GM12878 (cell line): ENCODE results near the gene MCUB. TPM values are rescaled to one million over a fixed set of nuclear protein-coding genes. Genes with fewer than 3 reads are reported as not detected.

Source experiments
- ATAC-seq: fragments of 200-7000 bp; cut with Tn5 transposase; 3 replicates; pipeline ENCODE4 v1.9.1; 2020; ENCODE audit warnings: mild to moderate bottlenecking, moderate library complexity
- BruUV-seq: library from RNA; stranded (reverse); fragments of 400-500 nt; replicated peaks from 2 replicates; lab custom pipeline; 2021; lab: Mats Ljungman, UMichigan
- CTCF ChIA-PET: fragments of 300-600 bp; sonication (Branson Sonifier 250); formaldehyde crosslinking; extraction: SDS; loops from one replicate; lab custom pipeline; 2021; ENCODE audit warnings: inconsistent platforms; lab: Yijun Ruan, JAX
- POLR2A ChIA-PET: fragments of 350-600 bp; formaldehyde crosslinking; extraction: SDS; loops from one replicate; lab custom pipeline; 2021; ENCODE audit warnings: inconsistent platforms; lab: Charles Lee
- RAD21 ChIA-PET: fragments of 300-600 bp; sonication (Branson Sonifier 250); formaldehyde crosslinking; loops from one replicate; lab custom pipeline; 2023; ENCODE audit warnings: antibody characterized with exemption; ENCODE audit not compliant: unreplicated experiment; lab: Charles Lee
- SMC1A ChIA-PET: fragments of 300-600 bp; sonication (Branson Sonifier 250); formaldehyde crosslinking; loops from one replicate; lab custom pipeline; 2023; ENCODE audit not compliant: unreplicated experiment, uncharacterized antibody; lab: Charles Lee
- DNase-seq: peaks from one replicate; pipeline ENCODE4 v3.0.0-alpha.2; 2011; ENCODE audit warnings: low read depth, low spot score
- FAIRE-seq: peaks from 3 replicates; lab custom pipeline; 2011; peaks lifted over from hg19 to GRCh38; lab: Jason Lieb, UNC
- H2AFZ ChIP-seq: 2 replicates; pipeline ENCODE4 v1.6.0; 2011; ENCODE audit warnings: low read depth, low read length, control low read depth; ENCODE audit not compliant: control insufficient read depth
- H3K27ac ChIP-seq: 2 replicates; pipeline ENCODE4 v1.5.1; 2011; ENCODE audit warnings: control low read depth; ENCODE audit not compliant: control insufficient read depth, insufficient read depth
- H3K27me3 ChIP-seq, 2 experiments: replicated peaks in 1 of 2; 2 replicates each; pipeline versions ENCODE4 v1.6.0 to v1.6.1; 2011; ENCODE audit warnings: low read length in 1 of 2; ENCODE audit not compliant: control insufficient read depth in 2 of 2, insufficient read depth in 2 of 2
- H3K36me3 ChIP-seq, 2 experiments: 2 replicates each; pipeline ENCODE4 v1.5.1; 2011; ENCODE audit warnings: low read length in 1 of 2; ENCODE audit not compliant: control insufficient read depth in 2 of 2, insufficient read depth in 2 of 2
- H3K4me1 ChIP-seq: 2 replicates; pipeline ENCODE4 v1.6.1; 2011; ENCODE audit warnings: mild to moderate bottlenecking, low read length, moderate library complexity, mixed read lengths; ENCODE audit not compliant: control insufficient read depth, insufficient read depth
- H3K4me2 ChIP-seq: 2 replicates; pipeline ENCODE4 v1.6.0; 2011; ENCODE audit warnings: control low read depth; ENCODE audit not compliant: control insufficient read depth, insufficient read depth
- H3K4me3 ChIP-seq: fragments of 200-600 bp; sonication (generic); 2 replicates; pipeline ENCODE4 v1.5.1; 2016
- H3K79me2 ChIP-seq: 2 replicates; pipeline ENCODE4 v1.6.0; 2011; ENCODE audit warnings: low read length; ENCODE audit not compliant: control insufficient read depth, insufficient read depth
- H3K9ac ChIP-seq: 2 replicates; pipeline ENCODE4 v1.8.0; 2011; ENCODE audit warnings: low read length, control low read depth, mixed read lengths; ENCODE audit not compliant: control insufficient read depth, insufficient read depth
- H3K9me3 ChIP-seq: replicated peaks from 3 replicates; pipeline ENCODE4 v1.5.1; 2011; ENCODE audit warnings: mild to moderate bottlenecking, low read length; ENCODE audit not compliant: control insufficient read depth, insufficient read depth
- H4K20me1 ChIP-seq: 2 replicates; pipeline ENCODE4 v1.6.0; 2011; ENCODE audit not compliant: control insufficient read depth, insufficient read depth
- CREB1 ChIP-seq: IDR thresholded peaks from 2 replicates; pipeline ENCODE4 v1.6.1; 2012; ENCODE audit warnings: low read depth, mild to moderate bottlenecking, inconsistent platforms
- E4F1 ChIP-seq: fragments of 450-650 bp; IDR thresholded peaks from 2 replicates; pipeline ENCODE4 v1.6.1; 2018; ENCODE audit warnings: borderline replicate concordance, mild to moderate bottlenecking; ENCODE audit not compliant: partially characterized antibody
- ETV6 ChIP-seq, 2 experiments: fragments of 450-650 bp in 1 of 2; IDR thresholded peaks in 1 of 2; conservative IDR thresholded peaks in 1 of 2; 2 replicates each; pipeline ENCODE4 v1.6.1; 2014; ENCODE audit warnings: antibody characterized with exemption in 1 of 2, borderline replicate concordance in 1 of 2, low read depth in 1 of 2, mild to moderate bottlenecking in 1 of 2, moderate library complexity in 1 of 2
- JUNB ChIP-seq: IDR thresholded peaks from 2 replicates; pipeline ENCODE4 v1.6.1; 2016; ENCODE audit warnings: antibody characterized with exemption, mild to moderate bottlenecking
- KAT2A ChIP-seq: conservative IDR thresholded peaks from 2 replicates; pipeline ENCODE4 v1.6.1; 2011; ENCODE audit warnings: low read depth, low read length; ENCODE audit not compliant: control insufficient read depth
- KLF5 ChIP-seq: fragments of 450-650 bp; IDR thresholded peaks from 2 replicates; pipeline ENCODE4 v1.6.1; 2014; ENCODE audit warnings: mild to moderate bottlenecking; ENCODE audit not compliant: partially characterized antibody
- NFYB ChIP-seq: IDR thresholded peaks from 2 replicates; pipeline ENCODE4 v1.6.1; 2011; ENCODE audit warnings: low read depth, mild to moderate bottlenecking, low read length, improper control_type of control experiment, moderate library complexity; ENCODE audit not compliant: insufficient read depth
- NKRF ChIP-seq: fragments of 450-650 bp; conservative IDR thresholded peaks from 2 replicates; pipeline ENCODE4 v1.6.1; 2017; ENCODE audit warnings: mild to moderate bottlenecking, moderate library complexity
- SMAD5 ChIP-seq: IDR thresholded peaks from 2 replicates; pipeline ENCODE4 v1.6.1; 2016; ENCODE audit warnings: antibody characterized with exemption, low read depth
- SMC3 ChIP-seq: IDR thresholded peaks from 2 replicates; pipeline ENCODE4 v1.6.1; 2011; ENCODE audit warnings: low read length, improper control_type of control experiment, borderline replicate concordance
- TCF3 ChIP-seq: IDR thresholded peaks from 2 replicates; pipeline ENCODE4 v1.6.1; 2012; ENCODE audit warnings: low read depth, mild to moderate bottlenecking, low read length, borderline replicate concordance; ENCODE audit not compliant: insufficient read depth
- YBX1 ChIP-seq: fragments of 450-650 bp; IDR thresholded peaks from 2 replicates; pipeline ENCODE4 v1.6.1; 2016; ENCODE audit warnings: antibody characterized with exemption
- ZBTB33 ChIP-seq: fragments of 450-650 bp; IDR thresholded peaks from 2 replicates; pipeline ENCODE4 v1.6.1; 2017; ENCODE audit warnings: mild to moderate bottlenecking
- ZNF622 ChIP-seq: fragments of 450-650 bp; IDR thresholded peaks from 2 replicates; pipeline ENCODE4 v1.6.1; 2017; ENCODE audit warnings: mild to moderate bottlenecking, inconsistent platforms
- in situ Hi-C: fragments of 300-500 bp; cut with MboI; formaldehyde crosslinking; loops from 9 replicates; pipeline ENCODE4 v1.14.3; 2018; ENCODE audit warnings: mixed read lengths
- intact Hi-C: fragments of 100-400 bp; cut with micrococcal nuclease; formaldehyde crosslinking; loops from one replicate; pipeline ENCODE4 v1.14.2; 2022; ENCODE audit not compliant: unreplicated experiment
- polyA plus RNA-seq, 11 experiments: library from polyadenylated mRNA; depleted of rRNA in 4 of 11; unstranded in 6 of 11; stranded (reverse) in 5 of 11; fragments of >200 nt; fragmentation: Nextera tagmentation in 4 of 11; fragmentation: Illumina TruSeq in 1 of 11; extraction: Ambion mirVana in 4 of 11; extraction: Trizol in 1 of 11; gene quantifications; 1 replicate in 1 of 11; 2 replicates in 10 of 11; pipeline versions ENCODE4 v1.2.1 to v1.2.3, GENCODE V29; 2011 to 2016; ENCODE audit warnings: inconsistent platforms in 2 of 11, missing spikeins in 2 of 11, low read depth in 1 of 11
- total RNA-seq, 4 experiments: library from RNA; depleted of rRNA in 3 of 4; stranded (reverse); fragments of >200 nt in 3 of 4; fragmentation: Illumina TruSeq in 1 of 4; extraction: Trizol in 1 of 4; gene quantifications; 2 replicates each; pipeline versions ENCODE4 v1.2.1 to v1.2.3, GENCODE V29; 2013 to 2021

MCUB gene
- total and polyA plus RNA-seq, 10 of the 15 experiments (the other 5 are each of a cell fraction or from before 2014, with no cell fraction given), result 4.7 to 63.7 (median 39.4) TPM

- Histone ChIP-seq H3K36me3 (peaks cover 0 to 2% of the 10 kb centered on the region in 2 experiments; a peak in 2 of 4 replicates), H4K20me1 (no peaks in the 10 kb centered on the region), H3K27me3 (no peaks in the 10 kb centered on the region), H2AFZ (no peak overlapping the region), H3K4me3 (no peak overlapping the region), H3K4me2 (no peak overlapping the region), H3K27ac (no peak overlapping the region), H3K9ac (no peak overlapping the region), H3K9me3 (peaks cover 2% of the 10 kb centered on the region; the same call in 2 of the 3 replicates), H3K79me2 (no peaks in the 10 kb centered on the region), H3K4me1 (no peaks in the 10 kb centered on the region)
- FAIRE-seq (no peak), DNase-seq (no peak), ATAC-seq (no peak)
- TF ChIP-seq CREB1, result no peak
- no peak for TF ChIP-seq TCF3
- TF ChIP-seq ZNF622, result no peak
- TF ChIP-seq E4F1, result no peak
- TF ChIP-seq KAT2A, result no peak
- no peak for TF ChIP-seq NFYB
- no peak for TF ChIP-seq NKRF
- TF ChIP-seq ZBTB33, result no peak
- TF ChIP-seq ETV6 (conservative IDR thresholded peaks at IDR 0.05 in 1 of 2, IDR thresholded peaks at IDR 0.05 in 1 of 2; ENCODE audit: borderline replicate concordance in 1 of 2, low read depth in 1 of 2), result no peak
- no peak for TF ChIP-seq JUNB
- TF ChIP-seq YBX1, result no peak
- no peak for TF ChIP-seq KLF5
- no peak for TF ChIP-seq SMC3
- TF ChIP-seq SMAD5, result no peak
- RAD21 ChIA-PET, result no interaction called here
- POLR2A ChIA-PET, result interaction anchor here (0.6 kb wide), 1 partner anchor 64 kb away, joined by 4 read pairs; no protein-coding TSS in a partner anchor
- CTCF ChIA-PET, result interaction anchor here (0.6 kb wide), 1 partner anchor 91 kb away, joined by 3 read pairs; no protein-coding TSS in a partner anchor
- no TSS peak for BruUV-seq
- intact Hi-C loops (no loop called here), in situ Hi-C loops (no loop called here)
- SMC1A ChIA-PET, result no interaction called here
Observed at GRCh38 chr4:109611045-109611646, 51.1 kb downstream of the MCUB start.
